IPS-NIHi7 (cell line): ENCODE data around the gene AGA.

ENCODE experiments used
- DNase-seq: peaks from one replicate; pipeline ENCODE4 v3.0.0; 2012; ENCODE audit warnings: mixed read lengths; ENCODE audit errors: extremely low spot score

Gene AGA

GRCh38 chr4:177447417-177448004, 5.3 kb upstream of the AGA start:
- no peak for DNase-seq

DNA sequence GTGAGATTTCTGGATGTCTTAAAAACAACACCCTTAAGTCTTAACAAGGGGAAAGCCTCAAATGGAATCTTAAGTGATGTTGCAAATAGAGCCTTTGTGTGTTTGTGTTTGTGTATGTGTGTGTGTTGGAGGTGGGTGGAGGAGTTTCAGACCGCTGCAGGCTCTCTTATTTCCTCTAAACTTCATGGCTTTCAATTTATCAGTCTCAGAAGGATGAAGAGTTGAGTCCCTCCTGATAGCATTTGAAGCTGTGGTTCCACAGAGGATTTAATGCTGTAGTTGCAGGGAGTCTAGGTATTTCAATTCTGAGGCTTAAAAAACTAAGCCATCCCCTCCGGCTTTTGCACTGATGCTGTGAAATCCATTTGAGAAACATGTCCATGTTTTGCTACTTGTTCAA, 4.3 kb upstream of the AGA start:
- DNase-seq: no peak

GRCh38 chr4:177444911-177445736, 2.9 kb upstream of the AGA start:
- no peak for DNase-seq

DNA sequence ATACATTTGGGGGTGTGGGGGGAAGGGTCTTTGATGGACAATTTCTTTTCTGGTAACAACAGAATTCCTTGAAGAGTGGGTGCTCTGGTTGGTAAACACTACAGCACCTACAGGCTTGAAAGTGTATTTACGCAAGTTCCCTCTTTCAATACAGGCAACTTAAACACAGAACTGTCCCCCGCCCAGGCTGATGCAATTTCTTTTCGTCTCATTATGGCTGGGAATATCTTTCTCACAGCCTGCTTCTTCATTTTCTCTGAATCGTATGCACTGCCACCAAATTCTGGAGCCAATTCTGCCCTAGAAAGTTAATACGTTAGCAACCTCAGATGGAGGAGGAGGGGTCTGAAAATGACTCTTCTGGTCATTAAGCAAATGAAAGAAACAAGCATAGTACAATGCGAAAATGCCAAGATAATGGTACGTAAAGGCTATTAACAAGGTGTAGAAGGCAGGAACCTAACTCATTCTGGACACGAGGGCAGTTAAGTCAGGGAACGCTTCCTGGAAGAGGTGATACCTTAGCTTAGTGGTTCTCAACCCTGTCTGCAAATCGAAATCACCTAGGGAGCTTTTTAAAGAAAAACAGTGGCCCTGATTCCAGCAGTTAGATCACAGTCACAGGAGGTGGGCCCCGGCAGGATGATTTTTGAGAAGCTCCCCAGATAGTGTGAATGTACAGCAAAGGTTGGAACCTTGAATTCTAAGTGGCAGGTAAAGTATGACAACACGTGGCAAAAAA, 1.0 kb downstream of the AGA start:
- no peak for DNase-seq

- DNase-seq: no peak
Observed at GRCh38 chr4:177436456-177436855, 5.8 kb downstream of the AGA start.

GRCh38 chr4:177434667-177435066, 7.6 kb downstream of the AGA start:
- no peak for DNase-seq

DNA sequence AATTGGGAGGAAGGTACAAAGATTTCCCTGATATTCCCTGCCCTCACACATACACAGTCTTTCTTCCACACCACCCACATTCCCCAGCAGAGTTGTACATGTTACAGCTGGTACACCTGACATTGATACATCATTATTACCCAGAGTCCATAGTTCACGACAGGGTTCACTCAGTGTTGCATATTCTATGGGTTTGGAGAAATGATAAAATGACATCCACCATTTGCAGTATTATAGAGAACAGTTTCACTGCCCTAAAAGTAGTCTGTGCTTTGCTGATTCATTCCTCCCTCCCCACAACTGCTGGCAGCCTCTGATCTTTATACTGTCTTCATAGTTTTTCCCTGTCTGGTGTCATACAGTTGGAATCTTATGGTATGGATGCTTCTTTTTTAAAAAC, 15.0 kb downstream of the AGA start:
- no peak for DNase-seq

DNA sequence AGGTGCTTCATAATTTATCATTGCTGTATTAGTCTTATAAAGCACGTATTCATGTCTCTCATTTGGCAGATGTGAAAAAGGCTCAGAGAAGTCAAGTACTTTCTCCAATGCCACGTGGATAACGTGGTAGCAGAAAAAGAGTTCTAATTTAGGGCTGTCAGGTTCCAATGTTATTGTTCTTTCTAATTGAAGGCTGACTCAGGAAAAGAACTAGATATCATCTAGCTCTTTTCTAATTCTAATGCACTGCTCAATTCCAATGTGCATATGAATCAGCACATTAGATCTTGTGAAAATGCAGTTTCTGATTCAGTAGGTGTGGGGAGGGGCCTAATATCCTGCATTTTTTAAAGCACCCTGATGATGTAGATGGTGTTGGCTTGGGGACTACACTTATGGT, 22.8 kb downstream of the AGA start:
- no peak for DNase-seq

- no peak for DNase-seq
Observed at GRCh38 chr4:177413656-177414055, 28.6 kb downstream of the AGA start.

- DNase-seq: no peak
Observed at GRCh38 chr4:177413076-177413475, 29.2 kb downstream of the AGA start.

DNA sequence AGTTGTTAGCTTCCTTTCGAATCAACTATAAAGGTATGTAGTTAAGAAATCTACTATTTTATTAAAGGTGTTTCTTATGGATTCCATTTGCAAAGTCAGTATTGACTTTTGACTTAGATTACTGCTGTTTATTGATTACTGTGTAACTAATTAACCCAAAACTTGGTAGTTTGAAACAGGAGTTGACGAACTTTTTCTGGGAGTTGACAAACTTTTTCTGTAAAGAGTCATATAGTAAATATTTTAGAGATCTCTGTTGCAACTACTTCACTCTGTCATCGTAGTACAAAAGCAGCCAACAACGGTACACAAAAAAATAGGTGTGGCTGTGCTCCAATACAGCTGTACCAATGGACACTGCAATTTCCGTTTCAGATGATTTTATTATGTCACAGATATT, 30.2 kb downstream of the AGA start:
- DNase-seq: no peak

- no peak for DNase-seq
Observed at GRCh38 chr4:177410566-177410965, 31.7 kb downstream of the AGA start.

DNA sequence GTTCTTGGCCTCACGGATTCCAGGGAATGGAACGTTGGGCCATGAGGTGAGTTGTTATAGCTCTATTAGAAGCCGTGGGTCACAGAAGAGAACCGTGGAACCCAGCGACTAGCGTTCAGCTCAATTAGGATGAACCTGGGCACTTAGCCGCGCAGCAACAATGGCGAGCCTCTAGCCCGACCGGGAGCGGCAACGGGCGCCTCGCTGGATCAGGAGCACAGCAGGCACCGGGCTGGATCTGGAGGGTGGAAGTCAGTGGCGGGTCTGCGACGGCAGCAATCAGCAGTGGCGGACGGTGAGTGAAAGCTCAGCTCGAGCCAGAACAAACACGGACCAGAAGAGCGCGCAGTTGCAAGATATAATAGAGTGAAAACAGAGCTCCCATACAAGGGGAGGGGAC, 34.2 kb downstream of the AGA start:
- no peak for DNase-seq

- no peak for DNase-seq
Observed at GRCh38 chr4:177405508-177405907, 36.7 kb downstream of the AGA start.

GRCh38 chr4:177404986-177405385, 37.3 kb downstream of the AGA start:
- no peak for DNase-seq

GRCh38 chr4:177404342-177404741, 37.9 kb downstream of the AGA start:
- no peak for DNase-seq

DNA sequence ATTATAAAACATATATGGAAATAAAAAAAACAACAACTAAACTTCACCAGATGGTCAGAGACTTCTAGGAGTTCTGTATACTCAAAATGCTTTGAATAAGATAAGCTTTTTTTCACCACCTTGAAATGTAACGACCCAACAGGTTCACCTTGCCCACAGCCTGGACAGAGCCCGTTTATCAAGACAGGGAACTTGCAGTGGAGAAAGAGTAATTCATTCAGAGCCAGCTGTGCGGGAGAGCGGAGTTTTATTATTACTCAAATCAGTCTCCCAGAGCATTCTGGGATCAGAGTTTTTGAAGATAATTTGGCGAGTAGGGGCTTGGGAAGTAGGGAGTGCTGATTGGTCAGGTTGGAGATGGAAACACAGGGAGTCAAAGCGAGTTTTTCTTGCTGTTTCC, 38.5 kb downstream of the AGA start:
- DNase-seq: no peak

DNA sequence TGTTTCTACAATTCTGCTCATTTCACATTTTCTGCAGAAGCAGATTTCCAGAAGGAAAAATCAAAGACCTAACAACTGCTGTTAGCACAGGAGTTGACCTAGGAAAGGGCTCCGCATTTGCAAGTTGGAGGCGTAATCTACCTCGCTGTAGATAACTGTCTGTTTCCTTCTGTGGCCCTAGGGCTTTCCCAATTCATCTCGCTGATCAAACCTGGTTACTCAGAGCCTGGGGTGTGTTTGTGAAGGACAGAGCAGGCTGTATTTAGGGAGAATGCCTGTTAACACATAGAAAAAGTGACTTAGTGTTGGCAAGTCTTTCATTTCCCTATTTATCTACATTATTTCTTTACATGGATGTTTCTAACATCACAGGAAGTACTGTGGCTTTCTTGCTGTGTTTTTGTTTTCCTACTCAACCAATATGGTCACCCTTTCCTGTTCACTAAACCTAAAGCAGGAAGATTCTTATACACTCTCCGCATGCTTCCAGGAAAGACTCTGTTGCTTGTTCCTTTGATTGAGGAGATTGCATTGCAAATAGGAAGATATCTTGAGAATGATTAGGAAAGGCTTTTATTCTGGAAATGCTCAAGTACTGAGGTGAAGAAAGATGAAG, 40.5 kb downstream of the AGA start:
- DNase-seq: peak; percentile 22

DNA sequence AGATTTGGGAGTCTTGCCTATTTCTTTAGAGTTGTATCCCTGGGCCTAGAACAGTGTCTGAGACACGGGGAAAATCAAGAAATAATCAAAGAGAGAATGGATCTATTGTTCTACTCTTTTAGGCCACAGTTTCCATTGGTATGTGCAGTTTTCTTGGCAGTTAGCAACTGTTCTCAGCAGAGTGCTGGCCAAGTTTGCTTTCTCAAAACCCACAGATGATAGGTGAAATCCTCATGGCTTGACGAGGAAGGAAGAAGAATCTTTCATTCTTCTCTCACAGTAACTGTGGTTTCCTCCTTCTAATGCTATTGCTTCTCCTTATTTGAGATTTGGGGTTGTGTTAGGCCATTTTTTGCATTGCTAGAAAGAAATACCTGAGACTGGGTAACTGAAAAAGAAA, 42.2 kb downstream of the AGA start:
- DNase-seq: no peak

GRCh38 chr4:177396352-177396751, 45.9 kb downstream of the AGA start:
- DNase-seq: no peak

DNA sequence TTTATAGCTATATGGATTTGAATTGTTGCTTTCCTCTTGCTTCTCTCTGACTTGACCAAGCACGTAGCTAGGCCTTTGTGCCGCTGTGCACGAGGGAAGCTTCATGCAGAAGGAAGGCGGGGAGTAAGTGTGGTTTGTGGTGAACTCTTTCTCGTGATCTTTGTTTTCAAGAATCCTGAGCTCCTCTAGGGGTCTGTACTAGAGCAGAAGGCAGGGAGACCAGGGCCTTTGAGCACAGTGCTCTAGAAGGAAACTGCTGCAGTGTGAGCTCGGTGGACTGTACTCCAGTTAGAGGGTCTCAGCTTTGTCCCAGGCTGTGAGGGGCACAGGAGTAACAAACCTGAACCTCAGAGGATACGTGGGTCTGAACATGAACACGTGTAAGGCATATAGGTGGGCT, 49.0 kb downstream of the AGA start:
- DNase-seq: no peak

DNA sequence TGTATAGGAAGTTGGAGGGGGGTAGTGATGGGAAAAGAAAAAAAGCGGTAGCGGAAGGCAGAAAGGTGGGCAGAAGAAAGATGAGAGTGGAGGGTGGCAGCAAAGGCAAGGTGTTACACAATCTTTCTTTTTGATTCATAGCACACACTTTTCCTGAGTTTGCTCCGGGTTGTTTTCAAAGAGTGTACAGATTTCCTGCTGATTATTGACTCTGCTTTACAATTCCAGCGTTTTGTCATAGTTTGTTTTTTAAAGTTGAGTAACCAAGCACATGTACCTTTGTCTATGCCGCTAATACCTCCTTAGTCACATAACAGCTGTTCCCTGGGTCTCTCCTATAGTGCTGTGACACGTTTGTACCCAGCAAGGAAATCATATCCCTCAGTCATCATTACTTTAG, 50.3 kb downstream of the AGA start:
- DNase-seq: no peak

- DNase-seq: no peak
Observed at GRCh38 chr4:177391287-177391686, 51.0 kb downstream of the AGA start.
